ENCODE results near the gene ISLR. TPM values are rescaled to one million over a fixed set of nuclear protein-coding genes. Genes with fewer than 3 reads are reported as not detected.

Gene ISLR
- total and polyA plus RNA-seq, 2 experiments from 2014 or later, result 0.55 TPM; not detected in 1

- TF ChIP-seq CTCF (conservative IDR thresholded peaks at IDR 0.05; ENCODE audit: low read depth in 2 of 2), result no peak
Observed at GRCh38 chr15:74211656-74212055, 38.1 kb downstream of the ISLR start (continued).

GRCh38 chr15:74212494-74212893 is 39.0 kb downstream of the ISLR start:
- H3K79me2 ChIP-seq (replicated peaks; ENCODE audit: insufficient read depth), result no peaks in the 10 kb centered on the region
- peaks cover 9% of the 10 kb centered on the region for H3F3A ChIP-seq (replicated peaks; ENCODE audit: low read depth)
- no peak overlapping the region for H2AFZ ChIP-seq
- H3K27me3 Mint-ChIP-seq (ENCODE audit: insufficient read depth, low read depth, poor library complexity), result peaks cover 57% of the 10 kb centered on the region
- H3K27me3 ChIP-seq (ENCODE audit: insufficient read depth), result peaks cover 40% of the 10 kb centered on the region
- peaks cover 20% of the 10 kb centered on the region; the same call in 2 of the 3 replicates for H3K36me3 Mint-ChIP-seq (ENCODE audit: low read depth)
- TF ChIP-seq CREB1 (CRISPR knock-in tag; IDR thresholded peaks at IDR 0.05; ENCODE audit: low read depth) (no peak), NANOG (IDR thresholded peaks at IDR 0.05; ENCODE audit: borderline replicate concordance) (no peak), JUNB (IDR thresholded peaks at IDR 0.05; ENCODE audit: unreplicated experiment) (no peak), POLR2AphosphoS5 (IDR thresholded peaks at IDR 0.05; ENCODE audit: low read depth) (no peak), CTCF (conservative IDR thresholded peaks at IDR 0.05; ENCODE audit: low read depth in 2 of 2) (no peak), ZNF114 (CRISPR knock-in tag; IDR thresholded peaks at IDR 0.05) (no peak)
- DNase-seq (ENCODE audit: low spot score) (no peak), ATAC-seq (no peak)
- H3K9me3 Mint-ChIP-seq, result no peaks in the 10 kb centered on the region; the same call in 1 of the 3 replicates
- H4K20me1 ChIP-seq (replicated peaks; ENCODE audit: insufficient read depth), result 0 out of 2 replicates have a peak, but pooled peaks cover 4% of the 10 kb centered on the region
- no peak overlapping the region for H3K4me3 Mint-ChIP-seq
- no peaks in the 10 kb centered on the region for H3K9me2 ChIP-seq (ENCODE audit: insufficient read depth)
- no peaks in the 10 kb centered on the region for H3K36me3 ChIP-seq (ENCODE audit: insufficient read depth)
- no peak overlapping the region for H3K27ac Mint-ChIP-seq
- peak overlapping the region; percentile 62; the same call in 1 of the 2 replicates for H3K4me2 ChIP-seq
- H3K27ac ChIP-seq (ENCODE audit: low read depth), result no peak overlapping the region
- no peak overlapping the region for H3K4me3 ChIP-seq
- H3K4me1 ChIP-seq (ENCODE audit: insufficient read depth), result peaks cover 73% of the 10 kb centered on the region
- H3K4me1 Mint-ChIP-seq, result peaks cover 82% of the 10 kb centered on the region

GRCh38 chr15:74213858-74214284 is 40.4 kb downstream of the ISLR start:
- Histone ChIP-seq H3K27me3 (ENCODE audit: insufficient read depth) (peaks cover 53% of the 10 kb centered on the region), H3K36me3 (ENCODE audit: insufficient read depth) (no peaks in the 10 kb centered on the region), H3K27ac (ENCODE audit: low read depth) (no peak overlapping the region), H3K79me2 (replicated peaks; ENCODE audit: insufficient read depth) (no peaks in the 10 kb centered on the region), H3K9me2 (ENCODE audit: insufficient read depth) (no peaks in the 10 kb centered on the region), H4K20me1 (replicated peaks; ENCODE audit: insufficient read depth) (0 out of 2 replicates have a peak, but pooled peaks cover 4% of the 10 kb centered on the region), H3K4me3 (peak overlapping the region; percentile 30; the same call in 1 of the 2 replicates), H3K4me2 (peak overlapping the region; percentile 67), H2AFZ (no peak overlapping the region), H3K4me1 (ENCODE audit: insufficient read depth) (peaks cover 66% of the 10 kb centered on the region), H3F3A (replicated peaks; ENCODE audit: low read depth) (peaks cover 9% of the 10 kb centered on the region)
- peaks cover 69% of the 10 kb centered on the region for H3K4me1 Mint-ChIP-seq
- DNase-seq (ENCODE audit: low spot score), result peak; percentile 79
- no peaks in the 10 kb centered on the region; the same call in 1 of the 3 replicates for H3K9me3 Mint-ChIP-seq
- ATAC-seq, result peak; percentile 52
- peak overlapping the region; percentile 11; the same call in 2 of the 3 replicates for H3K4me3 Mint-ChIP-seq
- H3K27me3 Mint-ChIP-seq (ENCODE audit: insufficient read depth, low read depth, poor library complexity), result peaks cover 54% of the 10 kb centered on the region
- peaks cover 14% of the 10 kb centered on the region; the same call in 2 of the 3 replicates for H3K36me3 Mint-ChIP-seq (ENCODE audit: low read depth)
- no peak overlapping the region for H3K27ac Mint-ChIP-seq
- TF ChIP-seq ETS1 (IDR thresholded peaks at IDR 0.05), result no peak
- TF ChIP-seq EZH2phosphoT487 (IDR thresholded peaks at IDR 0.05; ENCODE audit: unreplicated experiment), result no peak
- TF ChIP-seq ZNF331 (CRISPR knock-in tag; IDR thresholded peaks at IDR 0.05; ENCODE audit: low read depth), result no peak
- no peak for TF ChIP-seq STAT1 (IDR thresholded peaks at IDR 0.05; ENCODE audit: unreplicated experiment)
- no peak for TF ChIP-seq POLR2AphosphoS5 (IDR thresholded peaks at IDR 0.05; ENCODE audit: low read depth)
- no peak for TF ChIP-seq ZNF114 (CRISPR knock-in tag; IDR thresholded peaks at IDR 0.05)
- no peak for TF ChIP-seq EZH2 (IDR thresholded peaks at IDR 0.05; ENCODE audit: low read depth, unreplicated experiment)
- no peak for TF ChIP-seq REST (IDR thresholded peaks at IDR 0.05; ENCODE audit: unreplicated experiment)
- no peak for TF ChIP-seq NANOG (IDR thresholded peaks at IDR 0.05; ENCODE audit: borderline replicate concordance)
- no peak for TF ChIP-seq CREB1 (CRISPR knock-in tag; IDR thresholded peaks at IDR 0.05; ENCODE audit: low read depth)

Measured in GM23338 (cell line).